ENCODE results near the gene LCLAT1. TPM values are rescaled to one million over a fixed set of nuclear protein-coding genes. Genes with fewer than 3 reads are reported as not detected.

Gene LCLAT1
- 10.6 to 17.1 TPM (median 15.8 TPM) in 3 replicates for polyA plus RNA-seq
- polyA plus RNA-seq (2011; ENCODE audit: low read depth): 2.2 TPM
- polyA plus RNA-seq (2011; cell fraction: cytosol; rRNA removed): 5.6 and 10.1 TPM in 2 replicates
- polyA plus RNA-seq (2011; cell fraction: nucleus; rRNA removed): 14.6 and 17.9 TPM in 2 replicates
- 5.1 and 7.0 TPM in 2 replicates for polyA plus RNA-seq (2012; ENCODE audit: low replicate concordance)
- polyA minus RNA-seq: 10.1 to 48.7 TPM (median 21.6 TPM) in 3 replicates
- polyA minus RNA-seq (2011; cell fraction: cytosol; rRNA and poly(A)+ RNA removed): 18.6 TPM
- polyA minus RNA-seq (2011; cell fraction: nucleus; rRNA and poly(A)+ RNA removed): 21.7 and 45.1 TPM in 2 replicates

GRCh38 chr2:30447149-30448045, at the start of gene LCLAT1:
Gene LCLAT1 (plus strand): TSS chr2:30447246. CDS start chr2:30525591, 78,345 bp downstream.
- Histone ChIP-seq H3K9ac (ENCODE audit: control insufficient read depth, extremely low read depth, insufficient read depth, low read length) (peak within 1 kb of the TSS; percentile 91), H3K4me3 (ENCODE audit: control insufficient read depth in 2 of 3, extremely low read depth in 1 of 3, insufficient read depth in 2 of 3, low read depth in 1 of 3, low read length in 3 of 3) (peak within 1 kb of the TSS; percentile 85 to 98 (median 87)), H3K9me3 (ENCODE audit: control insufficient read depth, low read depth, low read length) (no peaks in the 10 kb centered on the region), H3K4me1 (ENCODE audit: control insufficient read depth, extremely low read depth, insufficient read depth, low read length) (peaks cover 8% of the 10 kb centered on the region), H3K4me2 (ENCODE audit: control insufficient read depth, extremely low read depth, insufficient read depth, low read depth, low read length) (peak within 1 kb of the TSS; percentile 94), H3K27ac (ENCODE audit: control insufficient read depth, insufficient read depth, low read length) (peak within 1 kb of the TSS; percentile 86), H3K36me3 (ENCODE audit: control insufficient read depth in 2 of 2, extremely low read depth in 1 of 2, insufficient read depth in 2 of 2, low read length in 2 of 2) (peaks cover 0 to 2% of the 10 kb centered on the region in 2 experiments), H3K79me2 (ENCODE audit: control insufficient read depth, insufficient read depth, low read length) (peaks cover 27% of the 10 kb centered on the region), H3K9me1 (ENCODE audit: control insufficient read depth, extremely low read depth, insufficient read depth, low read length) (no peaks in the 10 kb centered on the region), H2AFZ (ENCODE audit: control insufficient read depth, low read length) (peak within 1 kb of the TSS; percentile 97), H4K20me1 (ENCODE audit: control insufficient read depth, extremely low read depth, insufficient read depth, low read length) (no peaks in the 10 kb centered on the region), H3K27me3 (ENCODE audit: control insufficient read depth, extremely low read depth, insufficient read depth, low read length) (no peaks in the 10 kb centered on the region)
- TF ChIP-seq, protein P1, sequence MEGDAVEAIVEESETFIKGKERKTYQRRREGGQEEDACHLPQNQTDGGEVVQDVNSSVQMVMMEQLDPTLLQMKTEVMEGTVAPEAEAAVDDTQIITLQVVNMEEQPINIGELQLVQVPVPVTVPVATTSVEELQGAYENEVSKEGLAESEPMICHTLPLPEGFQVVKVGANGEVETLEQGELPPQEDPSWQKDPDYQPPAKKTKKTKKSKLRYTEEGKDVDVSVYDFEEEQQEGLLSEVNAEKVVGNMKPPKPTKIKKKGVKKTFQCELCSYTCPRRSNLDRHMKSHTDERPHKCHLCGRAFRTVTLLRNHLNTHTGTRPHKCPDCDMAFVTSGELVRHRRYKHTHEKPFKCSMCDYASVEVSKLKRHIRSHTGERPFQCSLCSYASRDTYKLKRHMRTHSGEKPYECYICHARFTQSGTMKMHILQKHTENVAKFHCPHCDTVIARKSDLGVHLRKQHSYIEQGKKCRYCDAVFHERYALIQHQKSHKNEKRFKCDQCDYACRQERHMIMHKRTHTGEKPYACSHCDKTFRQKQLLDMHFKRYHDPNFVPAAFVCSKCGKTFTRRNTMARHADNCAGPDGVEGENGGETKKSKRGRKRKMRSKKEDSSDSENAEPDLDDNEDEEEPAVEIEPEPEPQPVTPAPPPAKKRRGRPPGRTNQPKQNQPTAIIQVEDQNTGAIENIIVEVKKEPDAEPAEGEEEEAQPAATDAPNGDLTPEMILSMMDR (optimal IDR thresholded peaks at IDR 0.05 in 1 of 3, IDR thresholded peaks at IDR 0.05 in 1 of 3, conservative IDR thresholded peaks at IDR 0.05 in 1 of 3; ENCODE audit: extremely low read depth in 1 of 3, insufficient read depth in 2 of 3, low read length in 3 of 3): peak in 1 of 3 experiments; percentile 7
- no peak for TF ChIP-seq EZH2 (IDR thresholded peaks at IDR 0.05; ENCODE audit: low read length)
- no peak for FAIRE-seq
- DNase-seq (ENCODE audit: low read depth, low spot score): no peak
- dilution Hi-C loops (cut with MboI; ENCODE audit: extremely low pct_ligation_motif_present, low sequenced_read_pairs): no loop called here

GRCh38 chr2:30398084-30398873, 48.8 kb upstream of the LCLAT1 start:
- Histone ChIP-seq H3K9me1 (ENCODE audit: control insufficient read depth, extremely low read depth, insufficient read depth, low read length) (no peaks in the 10 kb centered on the region), H3K36me3 (ENCODE audit: control insufficient read depth in 2 of 2, extremely low read depth in 1 of 2, insufficient read depth in 2 of 2, low read length in 2 of 2) (no peaks in the 10 kb centered on the region), H3K4me2 (ENCODE audit: control insufficient read depth, extremely low read depth, insufficient read depth, low read depth, low read length) (no peak overlapping the region), H3K9me3 (ENCODE audit: control insufficient read depth, low read depth, low read length) (no peaks in the 10 kb centered on the region), H4K20me1 (ENCODE audit: control insufficient read depth, extremely low read depth, insufficient read depth, low read length) (no peaks in the 10 kb centered on the region), H2AFZ (ENCODE audit: control insufficient read depth, low read length) (no peak overlapping the region), H3K9ac (ENCODE audit: control insufficient read depth, extremely low read depth, insufficient read depth, low read length) (no peak overlapping the region), H3K4me1 (ENCODE audit: control insufficient read depth, extremely low read depth, insufficient read depth, low read length) (peaks cover 5% of the 10 kb centered on the region), H3K27ac (ENCODE audit: control insufficient read depth, insufficient read depth, low read length) (no peak overlapping the region), H3K79me2 (ENCODE audit: control insufficient read depth, insufficient read depth, low read length) (no peaks in the 10 kb centered on the region), H3K4me3 (ENCODE audit: control insufficient read depth in 2 of 3, extremely low read depth in 1 of 3, insufficient read depth in 2 of 3, low read depth in 1 of 3, low read length in 3 of 3) (no peak overlapping the region), H3K27me3 (ENCODE audit: control insufficient read depth, extremely low read depth, insufficient read depth, low read length) (no peaks in the 10 kb centered on the region)
- no peak for TF ChIP-seq EZH2 (IDR thresholded peaks at IDR 0.05; ENCODE audit: low read length)
- TF ChIP-seq, protein P1 (optimal IDR thresholded peaks at IDR 0.05 in 1 of 3, IDR thresholded peaks at IDR 0.05 in 1 of 3, conservative IDR thresholded peaks at IDR 0.05 in 1 of 3; ENCODE audit: extremely low read depth in 1 of 3, insufficient read depth in 2 of 3, low read length in 3 of 3): no peak
- DNase-seq (ENCODE audit: low read depth, low spot score) (peak; percentile 1), FAIRE-seq (no peak)
- dilution Hi-C loops (cut with MboI; ENCODE audit: extremely low pct_ligation_motif_present, low sequenced_read_pairs): no loop called here
